Stimulated activated CD8-positive, alpha-beta memory T cell treated with anti-CD3 and anti-CD28 coated beads, Interleukin-7, amount 100 ng/mL, for 1 hour (primary cell): ENCODE data around the gene PRKCE.
"Not testable (repeated sequence)": the region's sequence is repeated elsewhere in the genome, so short reads cannot be mapped to it uniquely, and the experiment has no call there.

Experiments used
- DNase-seq, 2 donors: peaks; one replicate each; pipeline ENCODE4 v3.0.0-alpha.2; 2020; ENCODE audit warnings: low read depth in 2 of 2

Gene PRKCE

DNA sequence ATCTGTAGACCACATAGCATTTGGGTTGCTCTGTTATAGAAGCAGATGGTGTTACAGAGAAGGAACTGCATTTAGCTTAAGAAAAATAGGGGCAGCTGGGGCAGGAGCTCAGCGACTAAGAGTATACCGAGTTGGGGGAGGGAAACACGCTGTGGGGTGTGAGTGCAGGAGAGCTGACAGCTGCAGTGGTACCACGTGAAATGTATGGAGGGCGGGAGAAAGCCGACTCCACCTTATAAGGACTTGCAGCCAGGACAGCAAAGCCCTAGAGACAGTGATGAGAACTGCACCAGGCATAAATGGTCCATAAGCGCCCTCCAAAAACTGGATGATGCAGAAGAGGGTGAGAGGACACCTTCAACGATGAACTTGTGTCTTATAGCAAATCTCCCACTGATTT, 237.6 kb downstream of the PRKCE start:
- no peak for DNase-seq

DNA sequence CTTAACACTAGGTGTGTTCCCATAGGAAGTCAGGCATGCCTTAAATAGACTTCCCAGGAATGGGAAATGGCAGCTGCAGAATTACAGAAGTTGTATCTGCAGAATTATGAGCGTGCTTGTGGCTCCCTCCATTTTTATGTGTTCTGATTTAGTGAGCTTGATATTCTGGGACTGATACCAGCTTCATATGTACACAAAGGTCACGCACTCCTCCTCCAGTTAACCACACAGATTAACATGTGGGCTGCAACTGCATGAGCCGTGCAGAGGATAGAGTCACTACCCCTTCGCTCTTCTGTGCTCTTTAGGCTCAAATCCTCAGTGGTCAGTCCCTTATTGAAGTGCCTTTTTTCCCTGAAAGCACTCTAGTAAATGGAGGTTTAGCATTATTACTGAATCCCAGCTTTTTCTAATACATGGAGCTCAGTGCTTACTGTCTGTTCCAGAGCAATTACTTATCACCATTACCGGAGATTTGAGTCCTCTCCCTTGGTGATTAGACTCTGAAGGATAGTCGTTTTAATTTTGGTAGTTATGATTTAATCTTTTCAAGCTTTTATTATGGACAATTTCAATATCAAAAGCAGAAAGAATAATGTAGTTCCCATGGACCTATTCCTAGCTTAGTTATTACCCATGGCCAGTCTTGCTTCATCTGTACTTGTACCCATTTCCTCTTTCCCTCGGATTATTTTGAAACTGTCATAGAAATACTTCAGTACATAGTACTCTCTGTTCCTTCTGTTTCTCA, 238.3 kb downstream of the PRKCE start:
- DNase-seq = no peak

DNA sequence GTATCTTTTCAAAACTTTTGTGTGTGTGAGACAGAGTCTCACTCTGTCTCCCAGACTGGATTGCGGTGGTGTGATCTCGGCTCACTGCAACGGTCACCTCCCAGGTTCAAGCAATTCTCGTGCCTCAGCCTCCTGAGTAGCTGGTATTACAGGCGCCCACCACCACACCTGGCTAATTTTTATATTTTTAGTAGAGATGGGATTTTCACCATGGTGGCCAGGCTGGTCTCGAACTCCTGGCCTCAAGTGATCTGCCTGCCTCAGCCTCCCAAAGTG, 238.8 kb downstream of the PRKCE start:
- DNase-seq = not testable (repeated sequence)

DNA sequence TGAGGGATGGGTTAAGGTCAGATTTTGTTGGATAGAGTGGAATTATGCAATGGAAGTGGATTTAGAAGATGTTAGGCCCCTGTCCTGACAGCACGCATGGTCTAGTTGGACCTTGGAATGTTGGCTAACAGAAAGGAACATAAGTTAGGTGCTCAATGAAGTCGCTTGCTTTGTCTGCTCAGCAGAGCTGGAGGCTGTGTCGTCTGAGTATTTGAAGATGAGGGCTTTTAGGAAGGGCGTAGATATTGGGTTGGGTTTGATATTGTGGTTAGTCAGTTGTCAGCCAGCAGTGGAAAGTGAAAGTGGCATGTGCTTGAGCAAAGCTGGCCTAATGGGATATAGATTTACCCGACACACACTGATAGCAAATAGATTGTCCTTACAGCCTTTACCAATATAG, 239.3 kb downstream of the PRKCE start:
- DNase-seq = no peak

DNA sequence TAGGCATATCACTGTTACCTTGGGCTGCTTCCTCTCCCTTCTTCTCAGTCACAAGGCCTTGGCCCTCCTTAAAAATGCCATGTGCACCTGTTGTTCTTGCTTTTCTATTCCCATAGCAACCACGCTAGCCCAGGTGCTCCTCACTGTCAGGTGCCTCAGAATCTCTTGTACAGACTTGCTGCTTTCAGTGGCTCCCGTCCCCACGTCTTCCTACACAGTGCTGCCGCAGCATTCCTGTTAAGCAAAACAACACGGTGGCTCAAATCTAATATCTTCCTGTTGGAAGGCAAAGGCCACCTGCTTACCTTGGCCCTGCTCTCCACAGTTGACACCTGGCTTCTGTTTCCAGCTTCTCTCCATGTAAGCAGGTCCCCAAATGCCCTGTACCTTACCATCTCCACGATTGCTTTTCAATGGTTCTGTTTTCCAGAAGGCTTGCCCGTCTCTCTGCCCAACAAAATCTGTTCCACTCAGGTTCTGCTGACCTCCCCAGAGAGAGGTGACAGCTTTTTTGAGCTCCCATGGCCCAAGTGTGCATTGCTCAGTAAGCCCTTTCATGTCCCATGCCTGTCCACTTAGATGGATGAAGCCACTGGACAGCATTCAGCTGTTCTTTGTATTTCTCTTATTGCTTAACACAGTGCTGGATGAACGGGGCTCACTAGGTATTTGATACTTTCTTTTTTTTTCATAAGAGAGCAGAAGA, 240.4 kb downstream of the PRKCE start:
- DNase-seq = no peak

DNA sequence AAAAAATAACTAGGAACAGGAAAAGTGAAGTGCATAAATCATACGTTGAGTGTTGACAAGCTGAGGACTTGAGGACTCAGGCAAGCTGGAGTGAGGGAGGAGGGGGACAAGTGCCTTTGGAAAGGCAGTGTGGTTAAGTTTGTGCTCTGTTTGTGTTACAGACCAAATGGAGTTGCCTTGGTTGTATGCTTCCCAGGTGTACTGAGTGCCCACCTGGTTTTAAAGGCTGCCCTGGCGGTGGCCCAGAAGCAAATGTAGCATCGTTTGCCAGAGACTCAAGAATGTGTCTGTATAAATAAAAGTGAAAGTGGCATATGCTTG, 240.9 kb downstream of the PRKCE start:
- no peak for DNase-seq

DNA sequence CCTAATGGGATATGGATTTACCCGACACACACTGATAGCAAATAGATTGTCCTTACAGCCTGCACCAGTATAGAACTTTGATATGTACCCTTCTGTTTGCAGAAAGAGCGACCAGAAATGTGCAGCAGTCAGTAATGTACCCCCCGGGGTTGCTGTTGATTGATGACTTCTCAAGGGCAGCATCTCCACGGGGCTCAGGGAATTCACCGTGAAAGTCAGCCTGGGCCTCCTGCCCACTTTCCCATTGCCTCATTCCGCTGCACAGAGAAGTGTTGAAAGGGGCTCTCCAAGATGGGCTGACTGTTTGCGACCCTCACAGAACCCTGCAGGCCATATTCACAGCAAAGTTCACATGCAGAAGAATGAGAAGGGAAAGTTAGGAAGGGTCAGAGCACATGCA, 241.3 kb downstream of the PRKCE start:
- no peak for DNase-seq

DNA sequence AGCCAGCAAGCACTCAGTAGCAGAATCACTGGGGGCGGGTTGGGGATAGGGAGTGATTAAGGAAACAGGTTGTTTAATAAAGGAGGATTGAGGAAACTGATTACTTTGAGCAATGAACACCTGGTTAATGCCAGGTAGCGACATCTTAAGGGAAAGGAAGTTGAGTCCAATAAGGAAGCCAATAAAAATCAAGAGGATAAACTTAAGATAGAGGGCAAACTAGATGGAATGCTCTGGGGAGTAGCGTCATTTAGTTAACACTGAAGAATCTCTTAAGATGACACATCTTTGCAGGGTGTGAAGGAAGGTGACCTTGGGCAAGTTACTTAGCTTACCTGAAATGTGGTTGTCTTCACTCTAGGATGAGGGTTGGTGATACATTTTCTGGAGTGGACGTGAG, 242.7 kb downstream of the PRKCE start:
- DNase-seq = no peak

DNA sequence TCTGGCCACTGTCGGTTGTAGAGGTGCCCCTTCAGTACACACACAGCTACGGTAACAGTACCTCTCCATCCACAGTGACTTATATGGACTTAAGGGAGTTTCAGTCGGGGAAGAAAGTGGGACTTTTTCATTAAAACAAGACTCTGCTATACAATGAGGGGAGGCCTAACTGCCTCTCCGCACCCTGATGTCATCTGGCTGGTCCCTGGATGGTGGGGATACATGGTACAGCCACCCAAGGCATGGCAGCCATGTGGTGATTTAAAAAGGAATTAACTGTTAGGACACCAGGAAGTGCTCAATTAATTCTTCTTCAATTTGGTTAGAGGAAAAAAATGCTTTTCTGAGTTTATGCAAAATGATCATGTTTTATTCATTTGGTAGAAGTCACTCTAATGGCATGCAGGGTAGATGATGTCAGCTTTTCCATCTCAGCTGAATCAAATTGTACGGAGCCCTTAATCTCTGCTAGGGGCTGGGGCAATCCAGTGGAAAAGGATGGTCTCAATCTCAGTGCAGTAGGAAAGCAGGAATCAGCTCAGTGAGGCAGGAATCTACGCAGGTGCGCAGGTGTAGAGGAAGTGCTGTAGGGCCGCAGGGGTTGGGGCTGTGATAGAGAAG, 243.9 kb downstream of the PRKCE start:
- no peak for DNase-seq

DNA sequence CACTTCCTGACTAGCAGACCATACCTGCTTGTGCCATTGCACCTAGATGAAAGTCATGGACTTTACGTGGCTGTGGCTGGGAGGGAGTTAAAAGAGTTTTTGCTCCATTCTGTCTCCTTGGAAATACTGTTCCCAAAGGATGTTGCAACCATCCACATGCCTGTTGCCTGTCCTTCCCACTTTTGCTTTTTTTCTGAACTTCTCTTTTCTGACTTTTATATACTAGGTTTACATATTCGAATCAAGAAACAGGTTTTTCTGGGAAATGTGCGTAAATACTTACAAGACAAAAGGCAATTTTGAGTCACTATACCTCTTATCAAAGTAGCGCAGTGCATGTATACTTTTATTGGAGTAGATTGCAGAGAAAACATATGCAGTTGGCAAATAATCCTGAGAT, 244.8 kb downstream of the PRKCE start:
- DNase-seq = no peak

DNA sequence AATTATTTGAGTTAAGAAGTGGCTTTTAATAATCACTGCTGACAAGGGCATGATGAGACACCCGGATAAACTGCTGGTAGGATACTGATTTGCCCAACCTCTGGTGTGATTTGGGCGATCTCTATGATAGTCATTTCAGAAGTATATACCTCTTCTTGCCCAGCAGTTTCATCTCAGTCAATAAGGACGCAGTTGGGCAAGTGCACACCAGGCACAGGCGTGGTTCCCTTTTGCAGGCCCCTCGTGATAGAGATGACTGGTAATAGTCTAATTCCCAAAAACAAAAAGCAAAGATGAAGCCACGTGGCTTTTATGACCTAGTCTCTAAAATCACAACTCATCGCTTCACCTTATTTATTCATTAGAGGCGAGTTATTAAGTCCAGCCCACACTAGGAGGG, 246.4 kb downstream of the PRKCE start:
- DNase-seq = no peak

DNA sequence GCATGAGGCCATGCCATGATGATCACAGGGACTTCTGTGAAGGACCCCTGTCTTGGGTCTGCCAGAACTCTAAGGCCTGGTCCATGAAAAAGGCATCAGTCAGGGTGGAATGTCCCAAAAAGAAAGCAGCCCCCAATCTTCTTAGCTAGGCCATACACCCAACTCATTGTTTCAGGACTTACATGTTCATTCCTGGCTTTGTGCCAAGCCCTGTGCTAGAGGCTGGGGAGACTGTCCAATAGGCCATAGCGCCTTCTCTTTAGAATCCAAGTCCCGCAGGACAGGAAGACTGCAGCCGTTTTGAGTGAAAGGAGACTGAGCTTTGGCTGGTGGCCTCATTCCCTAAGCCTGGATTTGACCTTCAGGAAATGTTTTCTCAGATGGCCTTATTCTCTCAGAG, 247.3 kb downstream of the PRKCE start:
- no peak for DNase-seq

DNA sequence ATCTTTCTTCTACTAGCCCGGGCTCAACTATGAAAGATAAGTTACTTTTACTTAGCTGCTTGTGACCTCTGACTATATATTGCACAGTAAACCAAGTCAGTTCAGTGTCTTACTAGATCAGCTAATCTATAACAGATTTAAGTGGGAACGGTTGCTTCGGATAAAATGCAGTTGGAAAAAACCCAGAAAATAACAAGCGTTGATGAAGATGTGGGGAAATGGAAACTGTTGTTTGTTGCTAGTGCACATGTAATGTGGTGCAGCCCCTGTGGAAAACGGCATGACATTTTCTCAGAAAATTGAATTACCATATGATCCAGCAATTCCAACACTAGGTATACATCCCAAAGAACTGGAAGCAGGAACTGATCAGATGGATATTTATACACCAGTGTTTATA, 248.5 kb downstream of the PRKCE start:
- no peak for DNase-seq

DNA sequence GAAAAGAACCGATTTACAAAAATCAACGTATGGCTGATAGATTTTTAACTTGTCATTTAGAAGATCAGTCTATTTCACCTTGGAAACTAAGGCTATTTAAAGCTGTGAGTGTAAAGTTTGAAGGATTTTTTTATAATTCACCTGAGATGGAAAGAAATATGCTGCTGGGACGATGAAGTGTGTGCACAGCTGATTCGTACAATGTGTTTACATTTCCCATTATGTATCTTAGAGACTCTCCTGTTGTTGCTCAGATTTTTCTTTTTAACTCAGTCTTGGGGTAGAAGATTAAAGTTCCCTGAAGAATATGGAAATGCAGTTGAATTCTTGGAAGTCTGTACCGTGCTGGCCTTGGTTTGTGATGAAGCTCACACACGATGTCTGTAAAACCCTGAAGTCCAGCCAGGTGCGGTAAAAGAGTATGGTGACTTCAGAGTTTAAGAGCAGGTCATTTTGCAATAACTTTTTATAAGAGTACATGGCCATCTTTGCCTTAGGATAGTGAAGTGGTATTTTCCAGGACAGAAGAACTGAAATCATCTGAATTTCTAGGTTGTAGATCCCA, 250.1 kb downstream of the PRKCE start:
- DNase-seq = no peak

DNA sequence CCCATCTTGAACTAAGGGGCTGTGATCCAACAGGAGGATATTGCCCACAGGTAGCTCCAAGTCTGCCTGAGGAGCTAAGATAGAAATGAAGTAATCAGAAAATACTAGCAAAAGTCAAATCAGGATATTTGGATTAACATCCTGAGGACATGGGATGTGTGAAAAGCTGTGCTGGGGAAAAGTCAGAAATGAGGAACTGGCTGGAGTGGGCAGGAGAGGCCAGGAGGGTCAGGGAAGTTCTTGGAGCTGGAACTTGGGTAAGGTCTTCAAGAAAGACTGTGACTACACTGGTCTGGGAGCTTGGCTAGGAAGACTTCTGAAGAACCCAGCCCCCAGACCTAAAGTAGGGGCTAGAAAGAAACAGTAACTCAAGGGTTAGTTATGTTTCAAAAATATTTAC, 250.9 kb downstream of the PRKCE start:
- no peak for DNase-seq

DNA sequence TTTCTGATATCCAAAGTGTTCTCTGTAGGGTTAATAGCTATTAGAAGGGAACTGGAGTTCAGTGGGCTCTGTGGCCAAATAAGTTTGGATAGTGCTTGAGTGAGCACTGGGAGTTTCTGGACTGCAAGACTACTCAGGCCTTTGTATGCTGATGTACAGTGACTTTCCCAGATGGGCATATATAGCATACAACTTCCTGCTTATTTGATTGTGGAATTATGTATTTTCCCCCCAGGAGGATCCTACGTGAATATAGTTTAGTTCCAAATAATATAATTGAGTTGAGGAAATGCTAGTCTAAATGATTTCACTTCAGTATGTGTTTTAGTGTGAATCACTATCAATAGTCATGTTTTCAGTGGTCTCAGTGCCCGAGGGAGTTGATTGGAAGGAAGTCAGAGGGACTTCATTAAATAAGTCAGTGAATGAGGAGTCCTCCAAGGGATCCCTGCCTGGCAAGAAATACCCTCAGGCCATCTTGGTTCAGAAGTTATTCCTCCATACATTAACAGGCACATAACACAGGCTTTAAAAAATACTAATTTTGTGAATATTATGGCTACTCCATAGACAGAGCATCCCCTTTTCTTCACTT, 251.4 kb downstream of the PRKCE start:
- no peak for DNase-seq

DNA sequence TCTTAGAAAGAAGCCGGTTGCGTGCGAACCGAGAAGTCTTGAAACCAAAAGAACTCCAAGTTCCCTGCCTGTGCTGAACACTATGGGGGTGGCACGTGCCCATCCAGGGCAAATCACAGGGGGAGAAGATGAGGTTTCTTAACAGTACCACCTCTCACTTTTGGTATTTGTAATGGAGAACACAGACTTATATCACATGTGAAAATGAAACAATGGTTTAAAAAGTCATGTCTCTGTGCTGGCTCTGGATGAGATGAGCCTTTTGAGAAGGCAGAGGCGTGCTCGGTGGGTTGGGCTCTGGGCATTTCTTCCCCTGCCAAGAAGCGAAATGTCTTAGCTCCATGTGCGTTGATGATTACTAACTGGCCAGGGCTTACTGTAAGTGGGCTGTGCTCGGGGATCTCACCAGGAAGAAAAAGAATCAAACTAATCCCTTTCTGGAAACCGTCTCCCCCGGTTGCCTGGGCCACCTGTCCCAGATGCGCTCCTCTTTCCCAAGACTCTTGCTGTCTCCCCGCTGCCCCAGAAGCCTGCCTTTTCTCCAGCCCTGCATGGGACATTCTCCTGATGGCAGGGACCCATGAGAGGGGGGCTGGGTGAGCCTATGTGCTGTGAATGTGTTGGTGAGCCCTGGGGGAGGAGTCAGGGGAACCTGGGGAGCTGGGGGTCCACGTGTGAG, 252.9 kb downstream of the PRKCE start:
- no peak for DNase-seq

DNA sequence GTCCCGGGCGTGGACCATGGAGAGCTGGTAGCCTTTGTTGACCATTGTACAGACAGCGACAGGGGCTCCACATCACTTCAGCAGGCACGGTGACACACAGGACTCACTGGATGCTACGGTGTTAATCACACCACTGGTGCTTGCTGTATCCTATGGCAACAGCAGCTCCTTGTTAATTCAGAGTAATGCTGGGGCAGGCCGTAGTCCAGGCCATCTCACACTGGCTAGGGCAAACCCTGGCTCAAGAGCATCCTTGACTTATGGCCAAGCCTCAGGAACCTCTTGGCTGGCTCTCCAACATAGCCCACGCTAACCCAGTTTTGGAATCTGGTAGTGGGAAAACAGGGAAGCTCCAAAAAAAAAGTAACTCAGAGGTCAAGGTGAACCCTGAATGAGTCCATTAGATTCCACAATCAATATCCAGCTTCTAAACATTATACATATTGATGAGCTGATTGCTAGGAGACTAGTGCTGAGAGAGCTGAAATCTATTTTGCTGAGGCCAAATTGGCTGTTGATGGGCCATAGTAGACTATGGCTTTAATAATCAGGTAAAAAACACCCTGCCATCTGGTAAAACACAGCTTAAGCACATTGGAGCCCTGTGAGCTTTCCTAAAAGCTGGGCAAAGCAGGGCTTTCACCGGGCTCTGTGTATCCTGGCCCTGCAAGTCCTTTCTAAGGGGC, 253.6 kb downstream of the PRKCE start:
- DNase-seq = no peak

DNA sequence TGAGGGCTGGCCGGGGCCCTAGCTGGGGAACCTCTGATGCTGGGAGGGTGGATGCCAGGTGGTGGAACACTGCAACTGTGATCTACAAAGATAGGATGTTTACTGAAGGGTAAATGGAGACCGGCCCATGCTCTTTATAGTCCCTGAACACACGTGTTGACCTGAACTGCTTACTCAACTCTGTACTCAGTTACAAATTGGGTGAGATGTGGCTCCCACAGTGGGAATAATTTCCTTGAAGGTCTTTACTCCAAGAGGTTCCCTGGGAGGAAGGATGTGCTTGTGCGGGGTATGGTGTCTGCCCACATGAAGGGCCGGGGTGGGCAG, 254.1 kb downstream of the PRKCE start:
- no peak for DNase-seq

DNA sequence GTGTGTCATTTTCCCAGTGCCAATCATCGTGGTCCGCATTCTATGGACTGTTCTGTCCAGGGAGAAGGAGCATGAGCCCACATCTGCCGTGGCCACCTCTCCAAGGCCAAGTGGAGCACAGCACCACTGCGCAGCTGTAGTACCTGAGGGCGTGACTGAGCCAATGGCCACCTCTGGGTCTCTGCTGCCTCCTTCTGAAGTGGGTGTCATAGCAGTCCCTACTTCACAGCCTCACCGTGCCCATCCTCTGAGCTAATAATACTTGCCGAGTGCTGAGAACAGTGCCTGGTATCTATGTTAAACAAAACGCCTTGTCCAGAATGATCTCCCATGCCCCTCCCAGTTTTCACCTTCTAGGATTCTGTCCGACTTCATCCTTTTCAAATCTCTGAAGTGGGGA, 256.1 kb downstream of the PRKCE start:
- no peak for DNase-seq

DNA sequence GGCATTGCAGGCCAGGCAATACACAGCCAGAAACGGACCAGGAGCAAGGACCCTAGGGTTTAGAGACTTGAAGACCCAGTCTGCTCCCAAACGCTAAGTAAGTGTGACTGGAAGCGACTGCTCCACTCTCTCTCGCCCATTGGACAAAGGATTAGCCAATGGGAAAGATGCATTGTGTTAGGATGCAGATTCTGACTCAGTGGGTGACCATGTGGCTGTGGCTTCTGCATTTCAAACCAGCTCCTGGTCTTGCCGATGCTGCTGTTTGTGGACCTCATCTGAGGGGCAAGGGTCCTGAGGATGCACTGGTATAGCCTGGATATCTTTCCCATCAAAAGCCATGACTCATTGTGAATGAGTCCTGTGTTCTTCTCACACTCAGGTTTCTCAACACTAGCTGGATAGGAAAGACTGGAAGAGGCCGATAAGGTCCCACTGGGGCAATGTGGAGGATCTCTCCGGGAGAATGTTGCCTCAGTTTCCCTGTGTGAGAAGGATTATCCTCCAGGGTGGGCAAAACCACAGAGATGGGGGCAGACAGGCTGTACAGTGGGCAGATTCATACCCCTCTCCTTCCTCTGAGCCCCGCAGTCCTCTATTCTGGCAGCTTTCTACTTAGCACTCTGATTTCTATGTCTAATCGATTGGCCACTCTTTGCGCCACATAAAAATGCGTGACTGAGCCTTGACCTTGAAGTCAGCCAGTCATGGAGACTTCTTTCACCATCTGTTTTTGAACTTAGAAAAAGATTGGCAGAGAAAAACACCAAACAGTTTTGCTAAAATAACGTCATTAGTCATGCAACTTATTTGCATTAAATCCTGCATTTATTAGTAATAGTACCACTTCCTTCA, 257.1 kb downstream of the PRKCE start:
- no peak for DNase-seq
